Dendritic cell treated with granulocyte-macrophage colony-stimulating factor and Interleukin-4, amounts not matched to agents 40 ng/mL and 50 ng/mL, for 4 days (primary cell): ENCODE results near the gene TBX21.

Experiments
- H3K27ac Mint-ChIP-seq: one replicate; pipeline ENCODE4 v1.8.0; 2022; ENCODE audit warnings: mild to moderate bottlenecking, mixed read lengths
- H3K27me3 Mint-ChIP-seq: one replicate; pipeline ENCODE4 v1.8.0; 2022; ENCODE audit warnings: mild to moderate bottlenecking, mixed read lengths
- H3K36me3 Mint-ChIP-seq: one replicate; pipeline ENCODE4 v1.8.0; 2022; ENCODE audit warnings: low read depth, mixed read lengths
- H3K4me1 Mint-ChIP-seq: one replicate; pipeline ENCODE4 v1.8.0; 2022; ENCODE audit warnings: low read depth, mixed read lengths
- H3K4me3 Mint-ChIP-seq: one replicate; pipeline ENCODE4 v1.8.0; 2022; ENCODE audit warnings: mild to moderate bottlenecking, moderate library complexity, mixed read lengths
- H3K9me3 Mint-ChIP-seq: one replicate; pipeline ENCODE4 v1.8.0; 2022; ENCODE audit warnings: mixed read lengths
- intact Hi-C: fragments of 100-400 bp; cut with micrococcal nuclease; formaldehyde crosslinking; loops from one replicate; pipeline ENCODE4 v1.15.0; 2022

Gene TBX21

DNA sequence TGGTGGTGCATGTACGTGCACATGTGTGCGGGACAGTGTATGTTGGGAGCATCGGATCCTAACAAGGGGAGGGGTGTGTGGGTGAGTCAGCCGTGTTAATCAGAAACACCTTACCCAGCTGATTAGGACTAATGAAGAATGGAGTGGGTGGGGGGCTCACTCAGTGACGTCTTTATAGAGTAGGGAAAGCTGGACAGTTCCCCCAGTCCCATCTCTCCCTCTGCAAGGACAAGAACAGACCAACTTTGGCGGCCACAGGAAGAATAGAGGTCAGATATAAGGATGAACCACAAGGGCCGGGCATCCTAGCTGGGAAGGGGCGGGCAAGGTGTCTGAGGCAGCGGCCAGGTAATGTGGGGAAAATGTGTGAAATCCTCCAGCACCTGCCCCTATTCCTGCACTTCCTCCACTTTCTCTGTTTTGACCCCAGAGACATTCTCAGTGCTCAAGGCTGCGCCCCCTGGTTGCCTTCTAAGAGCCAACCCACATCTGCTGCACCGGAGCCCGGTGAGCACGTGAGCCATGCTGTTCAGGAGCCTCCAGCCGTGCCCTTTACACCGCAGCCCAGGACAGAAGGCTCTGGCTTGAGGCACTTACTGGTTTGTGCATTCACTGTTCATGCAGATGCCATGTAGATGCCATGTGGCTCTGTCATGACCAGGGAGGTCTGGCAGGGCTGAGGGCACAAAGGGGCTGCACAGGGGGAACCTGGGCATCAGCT lies 18.9 kb upstream of the TBX21 start:
- Mint-ChIP-seq H3K27me3 (peaks cover 57% of the 10 kb centered on the region), H3K27ac (no peak overlapping the region), H3K36me3 (peaks cover 29% of the 10 kb centered on the region), H3K4me1 (peaks cover 14% of the 10 kb centered on the region), H3K4me3 (no peak overlapping the region), H3K9me3 (no peaks in the 10 kb centered on the region)
- intact Hi-C loops: no loop called here

DNA sequence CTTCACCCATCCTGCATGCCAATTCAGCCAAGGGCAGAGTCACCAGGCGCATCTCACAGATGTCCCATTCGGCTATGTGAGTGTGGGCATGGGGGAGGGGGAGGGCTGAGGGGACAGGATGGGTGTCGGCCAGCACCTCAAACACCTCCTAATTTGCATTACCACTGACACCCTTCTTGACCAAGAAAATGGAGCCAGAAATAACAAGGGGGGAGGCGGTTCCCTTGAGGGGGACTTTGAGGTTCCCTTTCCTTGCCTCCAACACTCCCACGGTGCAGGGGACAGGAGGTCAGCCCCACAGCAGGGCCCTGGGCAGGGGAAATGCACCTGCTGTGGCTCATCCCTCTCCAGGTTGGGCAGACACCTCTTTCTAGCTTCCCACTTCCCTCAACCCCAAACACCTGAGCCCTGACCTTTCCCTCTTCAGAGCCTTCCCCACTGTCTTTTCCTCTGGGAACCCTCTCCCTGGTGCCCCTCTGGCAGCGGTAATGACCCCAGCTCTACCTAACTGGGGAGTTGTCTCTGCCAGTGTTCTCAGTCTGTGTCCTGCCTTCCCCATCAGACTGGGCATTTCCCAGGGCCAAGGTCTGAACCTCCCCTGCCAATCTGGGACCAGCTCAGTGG lies 18.2 kb upstream of the TBX21 start:
- Mint-ChIP-seq H3K4me3 (no peak overlapping the region), H3K4me1 (peaks cover 20% of the 10 kb centered on the region), H3K27ac (no peak overlapping the region), H3K27me3 (peaks cover 65% of the 10 kb centered on the region), H3K36me3 (peaks cover 21% of the 10 kb centered on the region), H3K9me3 (no peaks in the 10 kb centered on the region)
- intact Hi-C loops: no loop called here

DNA sequence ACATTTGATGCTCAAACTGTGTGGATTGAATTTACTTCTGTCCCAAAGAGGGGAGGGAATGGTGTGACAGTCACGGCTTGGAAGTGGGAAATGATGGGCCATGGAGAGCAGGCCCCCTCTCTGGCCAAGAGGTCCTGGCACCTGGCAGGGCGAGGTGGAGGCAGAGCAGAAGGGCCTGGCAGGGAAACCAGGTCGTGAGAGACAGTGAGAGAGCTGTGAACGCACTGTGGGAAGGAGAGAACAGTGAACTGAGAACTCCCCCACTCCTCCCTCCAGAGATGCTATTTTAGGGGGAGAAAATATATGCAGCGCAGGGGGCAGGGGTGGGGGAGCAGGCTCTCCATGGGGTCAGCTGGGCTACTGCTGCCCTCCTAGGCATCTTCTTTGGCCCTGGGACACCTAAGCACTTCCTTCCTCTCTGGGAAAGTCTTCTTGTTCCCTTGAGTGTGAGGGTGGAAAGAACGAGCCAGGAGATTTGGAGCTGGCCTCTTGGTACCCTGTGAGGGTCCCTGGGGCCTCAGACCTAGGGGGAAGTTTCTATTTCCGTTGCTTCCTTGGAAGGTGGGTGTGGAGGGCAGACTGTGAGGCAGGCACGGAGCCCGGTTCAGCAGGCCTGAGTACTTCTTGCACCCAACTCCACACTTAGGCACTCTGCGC lies 17.2 kb upstream of the TBX21 start:
- Mint-ChIP-seq H3K27ac (no peak overlapping the region), H3K27me3 (peaks cover 73% of the 10 kb centered on the region), H3K4me1 (peaks cover 28% of the 10 kb centered on the region), H3K36me3 (peaks cover 12% of the 10 kb centered on the region), H3K9me3 (no peaks in the 10 kb centered on the region), H3K4me3 (no peak overlapping the region)
- intact Hi-C loops: no loop called here

DNA sequence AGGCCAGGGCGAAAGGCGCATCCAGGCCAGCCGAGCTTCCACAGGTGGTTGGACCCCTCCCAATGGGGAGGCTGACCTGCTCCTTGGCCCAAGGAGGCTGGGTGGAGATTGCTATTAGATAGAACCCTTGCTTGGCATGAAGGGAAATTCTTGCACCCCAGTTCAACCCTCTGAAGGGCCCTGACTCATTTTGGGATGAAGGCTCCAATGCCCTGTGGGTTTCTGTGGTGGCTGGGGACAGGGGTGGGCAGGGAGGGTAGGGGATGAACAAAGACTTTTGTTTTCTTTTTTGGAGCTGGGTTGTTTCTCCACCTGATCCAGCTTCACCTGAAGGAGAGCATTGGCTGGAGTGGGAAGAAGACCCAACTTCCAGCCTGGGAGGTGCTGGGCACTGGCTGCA lies 16.7 kb upstream of the TBX21 start:
- H3K27ac Mint-ChIP-seq: no peak overlapping the region
- peaks cover 78% of the 10 kb centered on the region for H3K27me3 Mint-ChIP-seq
- no peaks in the 10 kb centered on the region for H3K9me3 Mint-ChIP-seq
- intact Hi-C loops: no loop called here
- peaks cover 33% of the 10 kb centered on the region for H3K4me1 Mint-ChIP-seq
- H3K4me3 Mint-ChIP-seq: no peak overlapping the region
- H3K36me3 Mint-ChIP-seq: peaks cover 6% of the 10 kb centered on the region

DNA sequence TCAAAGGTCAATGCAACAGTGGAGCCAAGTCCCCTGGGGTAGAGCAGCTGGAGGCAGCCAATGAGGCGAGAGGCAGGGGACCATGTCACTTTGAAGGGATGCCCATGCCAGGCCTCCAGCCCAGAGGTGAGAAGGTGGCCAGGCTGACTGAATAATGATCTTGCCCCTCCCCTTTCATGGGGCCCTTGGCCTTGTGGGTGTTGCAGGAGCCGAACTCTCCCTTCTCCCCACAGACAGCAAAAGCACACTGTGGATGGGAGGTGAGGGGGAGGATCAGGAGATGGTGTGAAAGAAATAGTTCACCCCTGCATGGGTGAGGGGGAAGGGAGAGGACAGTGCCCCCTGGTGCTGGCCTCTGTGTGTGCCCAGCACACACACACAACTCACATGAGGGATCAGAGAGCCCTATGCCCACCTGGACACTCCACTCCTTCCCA lies 15.8 kb upstream of the TBX21 start:
- intact Hi-C loops: no loop called here
- Mint-ChIP-seq H3K9me3 (no peaks in the 10 kb centered on the region), H3K27me3 (peaks cover 87% of the 10 kb centered on the region), H3K36me3 (no peaks in the 10 kb centered on the region), H3K4me3 (no peak overlapping the region), H3K27ac (no peak overlapping the region), H3K4me1 (peaks cover 30% of the 10 kb centered on the region)

DNA sequence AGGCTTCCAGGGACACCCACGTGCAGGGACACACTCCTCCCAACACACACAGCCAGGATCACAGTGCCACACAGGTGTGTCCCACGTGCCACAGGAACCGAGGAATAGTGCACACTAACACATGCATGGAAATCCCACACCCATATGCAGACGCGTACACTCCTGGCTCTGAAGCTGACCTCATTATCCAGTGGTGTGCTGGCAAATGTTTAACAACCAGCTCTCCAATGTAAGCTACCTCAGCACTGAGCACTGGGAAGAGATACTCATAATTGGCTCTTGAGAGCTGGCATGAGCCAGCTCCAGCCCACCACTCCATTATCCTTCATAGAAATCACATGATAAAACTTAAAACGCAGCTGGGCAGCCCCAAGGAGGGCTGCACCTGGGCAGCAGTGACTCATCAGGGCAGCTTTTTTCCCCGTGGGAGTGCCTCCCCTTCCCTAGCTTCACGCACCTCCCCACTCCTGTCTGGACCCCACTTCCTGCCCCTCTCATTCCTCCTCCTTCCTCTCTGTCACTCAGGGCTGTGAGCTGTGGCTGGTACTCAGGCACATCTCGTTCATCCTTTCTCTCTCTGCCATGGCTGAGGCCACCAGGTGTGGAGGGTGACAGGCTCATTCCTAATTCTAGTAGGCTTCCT lies 14.9 kb upstream of the TBX21 start:
- peaks cover 30% of the 10 kb centered on the region for H3K4me1 Mint-ChIP-seq
- no peaks in the 10 kb centered on the region for H3K36me3 Mint-ChIP-seq
- intact Hi-C loops: no loop called here
- H3K9me3 Mint-ChIP-seq: no peaks in the 10 kb centered on the region
- H3K4me3 Mint-ChIP-seq: no peak overlapping the region
- H3K27ac Mint-ChIP-seq: no peak overlapping the region
- H3K27me3 Mint-ChIP-seq: peaks cover 87% of the 10 kb centered on the region

DNA sequence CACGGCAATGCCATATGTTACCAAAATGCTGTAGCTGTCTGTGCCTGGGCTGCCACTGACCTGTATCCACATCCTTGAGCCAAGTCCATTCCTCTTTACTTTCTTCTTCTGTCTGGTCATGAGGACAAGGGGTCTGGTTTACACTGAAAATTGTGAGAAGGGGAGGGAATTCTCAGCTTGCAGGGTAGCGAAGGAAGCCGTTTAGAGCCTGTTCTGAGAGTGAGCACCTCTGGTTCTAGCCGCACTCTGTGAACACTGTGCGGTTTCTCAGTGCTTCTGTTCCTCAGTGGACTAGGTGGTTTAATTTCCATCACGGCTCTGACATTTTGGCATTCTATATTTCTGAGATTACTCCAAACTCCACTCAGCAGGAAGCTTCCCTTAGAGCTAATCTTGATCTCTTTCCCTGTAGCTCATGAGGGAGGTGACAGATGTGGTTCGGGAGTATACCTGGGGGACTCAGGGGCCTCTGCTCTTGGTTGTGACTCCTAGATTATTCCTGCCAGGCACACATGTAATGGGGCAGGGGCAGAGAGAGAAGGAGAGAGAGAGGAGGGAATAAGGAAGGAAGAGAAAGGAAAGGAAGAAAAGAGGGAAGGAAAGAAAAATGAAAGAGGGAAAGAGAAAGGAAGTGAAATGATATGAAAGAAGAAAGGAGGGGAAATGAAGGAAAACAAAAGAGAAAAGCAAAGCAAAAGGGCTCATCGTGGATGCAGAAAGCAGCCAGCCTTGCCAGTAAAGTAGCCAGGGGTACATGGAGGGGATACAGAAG lies 14.2 kb upstream of the TBX21 start:
- Mint-ChIP-seq H3K27ac (no peak overlapping the region), H3K9me3 (no peaks in the 10 kb centered on the region), H3K36me3 (no peaks in the 10 kb centered on the region), H3K4me1 (peaks cover 30% of the 10 kb centered on the region), H3K27me3 (peaks cover 86% of the 10 kb centered on the region), H3K4me3 (no peak overlapping the region)
- intact Hi-C loops: no loop called here

DNA sequence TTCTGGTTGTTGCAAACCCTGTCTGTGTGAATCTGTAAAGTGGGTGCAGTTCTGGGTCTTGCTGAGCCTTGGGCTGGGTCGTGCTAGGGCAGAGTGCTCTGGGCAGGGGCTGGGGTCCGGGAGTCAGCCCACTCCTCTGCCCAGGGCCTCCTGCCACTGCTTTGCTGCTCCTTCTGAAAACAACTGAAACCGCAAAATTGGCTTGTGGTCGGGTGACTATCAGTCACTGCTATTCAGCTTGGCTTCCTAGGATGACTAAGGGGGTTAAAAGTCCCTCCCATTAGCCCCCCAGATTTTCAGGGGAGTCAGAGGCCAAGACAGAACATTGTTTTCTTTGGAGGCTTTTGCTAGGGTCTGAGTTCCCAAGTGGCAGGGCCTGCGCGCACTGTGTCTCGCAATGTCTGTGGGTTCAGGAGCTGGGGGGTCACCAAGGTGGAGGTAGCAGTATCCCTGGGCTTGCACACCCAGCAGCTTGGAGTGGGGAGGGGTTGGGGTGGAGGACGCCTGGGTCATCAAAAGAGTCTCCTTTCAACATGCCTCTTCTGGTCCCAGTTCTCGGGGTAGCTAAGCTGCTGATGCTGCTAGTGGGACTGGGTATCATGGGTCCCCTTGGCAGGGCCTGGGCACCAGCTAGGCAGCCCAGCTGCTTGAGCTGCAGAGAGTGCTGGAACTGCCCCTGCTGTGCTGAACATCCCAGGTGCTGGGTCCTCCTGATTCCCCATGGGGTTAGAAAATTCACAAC lies 13.5 kb upstream of the TBX21 start:
- intact Hi-C loops: no loop called here
- no peak overlapping the region for H3K4me3 Mint-ChIP-seq
- H3K9me3 Mint-ChIP-seq: no peaks in the 10 kb centered on the region
- H3K4me1 Mint-ChIP-seq: peaks cover 30% of the 10 kb centered on the region
- H3K27me3 Mint-ChIP-seq: peaks cover 84% of the 10 kb centered on the region
- H3K36me3 Mint-ChIP-seq: no peaks in the 10 kb centered on the region
- H3K27ac Mint-ChIP-seq: no peak overlapping the region

DNA sequence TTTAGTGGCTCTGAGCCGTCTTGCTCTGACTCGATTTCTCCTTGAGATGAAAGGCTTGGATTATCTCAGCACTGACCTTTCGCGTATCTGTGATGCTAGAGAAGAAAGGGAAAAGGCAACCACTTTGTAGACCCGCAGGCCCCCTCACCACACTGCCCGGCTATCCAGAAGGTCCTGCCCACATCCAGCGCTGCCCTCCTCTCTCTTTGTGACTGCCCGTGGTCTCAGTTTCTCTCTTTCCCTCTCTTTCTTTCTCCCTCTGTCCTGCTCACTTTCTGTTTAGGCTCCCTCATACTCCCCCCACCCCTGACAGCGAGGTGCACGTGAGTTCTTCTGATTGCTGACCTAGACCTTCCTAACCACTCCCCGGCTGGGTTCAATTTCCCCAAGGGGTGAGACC lies 12.8 kb upstream of the TBX21 start:
- intact Hi-C loops: no loop called here
- Mint-ChIP-seq H3K27ac (no peak overlapping the region), H3K36me3 (no peaks in the 10 kb centered on the region), H3K27me3 (peaks cover 86% of the 10 kb centered on the region), H3K4me3 (no peak overlapping the region), H3K9me3 (no peaks in the 10 kb centered on the region), H3K4me1 (peaks cover 30% of the 10 kb centered on the region)

DNA sequence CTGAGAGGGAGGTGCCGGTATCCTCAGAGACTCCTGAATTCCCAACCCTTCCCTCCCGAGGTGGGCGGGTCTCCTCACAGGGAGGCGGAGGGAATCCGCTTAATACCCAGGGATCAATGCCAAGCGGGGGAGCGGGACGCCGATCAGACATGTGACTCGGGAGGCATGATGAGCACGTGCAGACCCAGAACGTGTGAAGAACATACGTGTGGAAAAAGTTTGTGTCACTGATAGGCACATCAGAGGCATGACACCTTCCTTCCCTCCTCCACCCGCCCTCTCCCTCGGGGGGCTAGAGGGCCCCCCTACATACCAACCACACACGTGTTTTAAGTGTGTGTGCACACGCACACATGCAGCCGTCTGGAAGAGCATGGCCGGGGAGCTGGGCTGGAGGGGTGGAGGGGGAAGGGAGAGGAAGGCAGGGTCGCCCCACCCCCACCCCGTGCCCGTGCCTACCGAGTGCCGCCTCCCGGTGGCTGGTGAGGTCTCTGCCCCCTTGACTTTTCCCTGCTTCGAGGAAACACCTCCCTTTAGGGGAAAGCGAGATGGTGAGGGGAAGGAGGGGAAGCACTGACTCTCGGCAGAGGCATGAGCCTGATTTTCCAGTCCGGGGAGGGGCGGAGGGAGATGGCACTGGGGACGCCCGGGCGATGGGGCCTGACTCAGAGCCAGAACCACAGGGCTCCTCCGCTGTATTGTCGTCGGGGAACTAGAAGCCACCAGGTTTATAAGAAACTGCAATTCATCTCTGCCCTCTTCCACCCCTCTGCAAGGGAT lies 12.1 kb upstream of the TBX21 start:
- Mint-ChIP-seq H3K36me3 (no peaks in the 10 kb centered on the region), H3K9me3 (no peaks in the 10 kb centered on the region), H3K27me3 (peaks cover 85% of the 10 kb centered on the region), H3K4me1 (peaks cover 30% of the 10 kb centered on the region), H3K27ac (no peak overlapping the region), H3K4me3 (no peak overlapping the region)
- intact Hi-C loops: no loop called here

DNA sequence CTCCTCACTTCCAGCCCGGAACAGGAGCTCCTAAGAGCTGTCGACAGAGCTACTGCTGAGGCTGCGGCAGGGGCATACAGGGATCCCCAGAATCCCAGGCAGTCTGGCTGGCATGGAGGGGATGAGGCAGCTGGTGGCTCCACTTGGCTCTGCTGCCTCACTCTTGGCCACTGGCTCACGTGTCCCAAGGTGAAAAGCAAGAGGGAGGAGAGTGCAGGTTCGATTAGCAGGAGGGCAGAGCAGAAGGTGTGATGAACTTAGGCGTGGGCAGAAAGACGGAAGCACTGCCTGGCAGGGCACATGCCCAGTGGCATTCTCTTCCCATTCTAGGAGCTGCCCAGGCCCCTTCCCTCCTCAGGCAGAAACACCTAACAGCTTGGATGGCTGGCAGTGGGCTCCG lies 11.3 kb upstream of the TBX21 start:
- intact Hi-C loops: no loop called here
- Mint-ChIP-seq H3K9me3 (no peaks in the 10 kb centered on the region), H3K36me3 (no peaks in the 10 kb centered on the region)

DNA sequence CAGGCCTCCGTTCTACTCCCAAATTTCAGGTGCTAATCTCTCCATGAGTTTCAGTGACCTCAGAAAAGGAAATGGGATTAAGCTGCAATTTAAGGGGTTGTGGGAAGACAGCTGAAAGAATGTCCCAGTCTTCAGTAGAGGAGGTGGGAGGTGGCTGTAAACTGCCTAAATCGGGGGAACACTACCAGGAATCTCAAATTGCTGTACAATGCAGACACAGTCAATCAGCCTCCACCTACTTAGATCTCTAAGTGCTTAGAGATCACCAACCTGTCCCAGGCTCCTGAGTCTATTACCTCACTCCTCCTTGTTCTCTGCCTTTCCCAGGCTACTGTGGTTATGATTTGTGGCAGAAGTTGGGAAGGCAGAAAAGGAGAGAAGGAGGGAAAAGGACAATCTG lies 8.3 kb upstream of the TBX21 start:
- Mint-ChIP-seq H3K4me1 (peaks cover 20% of the 10 kb centered on the region), H3K9me3 (no peaks in the 10 kb centered on the region), H3K4me3 (no peak overlapping the region), H3K27ac (no peak overlapping the region), H3K36me3 (no peaks in the 10 kb centered on the region), H3K27me3 (peaks cover 82% of the 10 kb centered on the region)
- intact Hi-C loops: no loop called here

More for the DNA sequence above, 11.3 kb upstream of the TBX21 start:
- no peak overlapping the region for H3K27ac Mint-ChIP-seq
- peaks cover 30% of the 10 kb centered on the region for H3K4me1 Mint-ChIP-seq
- H3K4me3 Mint-ChIP-seq: no peak overlapping the region
- peaks cover 88% of the 10 kb centered on the region for H3K27me3 Mint-ChIP-seq
